HG03469 (cell line): ENCODE data around the gene NUDT3.
"Not testable (repeated sequence)": the region's sequence is repeated elsewhere in the genome, so short reads cannot be mapped to it uniquely, and the experiment has no call there.

ENCODE experiments used
- ATAC-seq: cut with Tn5 transposase; IDR thresholded peaks from one replicate; pipeline ENCODE4 v1.9.1; 2021; ENCODE audit warnings: mild to moderate bottlenecking, moderate library complexity, moderate number of reproducible peaks; ENCODE audit not compliant: unreplicated experiment

NUDT3 gene

DNA sequence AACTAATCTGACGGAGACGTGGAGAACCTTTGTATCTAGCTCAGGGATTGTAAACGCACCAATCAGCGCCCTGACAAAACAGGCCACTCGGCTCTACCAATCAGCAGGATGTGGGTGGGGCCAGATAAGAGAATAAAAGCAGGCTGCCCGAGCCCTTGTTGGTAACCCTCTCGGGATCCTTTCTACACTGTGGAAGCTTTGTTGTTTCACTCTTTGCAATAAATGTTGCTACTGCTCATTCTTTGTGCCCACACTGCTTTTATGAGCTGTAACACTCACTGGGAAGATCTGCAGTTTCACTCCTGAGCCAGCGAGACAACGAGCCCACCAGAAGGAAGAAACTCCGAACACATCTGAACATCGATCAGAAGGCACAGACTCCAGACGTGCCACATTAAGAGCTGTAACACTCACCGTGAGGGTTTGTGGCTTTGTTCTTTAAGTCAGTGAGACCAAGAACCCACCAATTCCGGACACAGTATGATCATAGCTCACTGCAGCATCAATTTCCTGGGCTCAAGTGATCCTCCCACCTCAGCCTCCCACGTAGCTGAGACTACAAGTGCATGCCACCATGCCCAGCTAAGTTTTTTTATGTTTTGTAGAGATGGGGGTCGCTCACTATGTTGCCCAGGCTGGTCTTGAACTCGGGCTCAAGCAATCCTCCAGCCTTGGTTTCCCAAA lies 122.7 kb downstream of the NUDT3 start:
- not testable (repeated sequence) for ATAC-seq

DNA sequence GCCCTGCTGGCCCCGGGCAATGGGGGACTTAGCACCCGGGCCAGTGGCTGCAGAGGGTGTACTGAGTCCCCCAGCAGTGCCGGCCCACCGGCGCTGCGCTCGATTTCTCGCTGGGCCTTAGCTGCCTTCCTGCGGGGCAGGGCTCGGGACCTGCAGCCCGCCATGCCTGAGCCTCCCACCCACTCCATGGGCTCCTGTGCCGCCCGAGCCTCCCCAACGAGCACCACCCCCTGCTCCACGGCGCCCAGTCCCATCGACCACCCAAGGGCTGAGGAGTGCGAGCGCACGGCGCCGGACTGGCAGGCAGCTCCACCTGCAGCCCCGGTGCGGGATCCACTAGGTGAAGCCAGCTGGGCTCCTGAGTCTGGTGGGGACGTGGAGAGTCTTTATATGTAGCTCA lies 123.3 kb downstream of the NUDT3 start:
- not testable (repeated sequence) for ATAC-seq

DNA sequence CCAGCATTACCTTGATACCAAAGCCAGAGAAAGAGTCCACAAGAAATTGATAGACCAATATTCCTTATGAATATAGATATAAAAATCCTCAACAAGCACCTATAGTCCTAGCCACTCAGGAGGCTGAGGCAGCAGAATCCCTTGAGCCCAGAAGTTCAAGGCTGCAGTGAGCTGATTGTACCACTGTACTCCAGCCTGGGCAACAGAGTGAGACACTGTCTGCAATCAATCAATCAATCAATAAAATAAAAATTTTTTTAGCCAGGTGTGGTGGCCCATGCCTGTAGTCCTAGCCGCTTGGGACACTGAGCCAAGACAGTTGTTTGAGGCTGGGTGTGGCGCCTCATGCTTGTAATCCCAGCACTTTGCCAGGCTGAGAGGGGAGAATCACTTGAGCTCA lies 124.7 kb downstream of the NUDT3 start:
- no peak for ATAC-seq

DNA sequence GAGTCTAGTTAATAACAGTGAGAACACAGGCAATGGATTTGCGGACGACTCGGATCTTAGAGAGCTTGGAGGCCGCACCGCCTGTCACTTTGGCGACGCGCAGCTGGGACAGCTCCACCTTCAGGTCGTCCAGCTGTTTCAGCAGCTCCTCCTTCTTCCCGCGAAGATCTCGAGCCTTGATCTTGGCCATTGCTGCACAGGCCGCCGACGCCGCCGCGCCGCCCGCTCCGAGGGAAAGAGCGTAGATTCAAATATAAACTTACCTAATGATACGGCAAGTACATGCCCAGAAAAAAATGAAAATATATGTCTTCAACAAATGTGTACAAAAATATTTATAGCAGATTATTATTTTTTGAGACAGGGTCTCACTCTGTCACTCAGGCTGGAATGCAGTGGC lies 129.0 kb downstream of the NUDT3 start:
- ATAC-seq, result not testable (repeated sequence)

DNA sequence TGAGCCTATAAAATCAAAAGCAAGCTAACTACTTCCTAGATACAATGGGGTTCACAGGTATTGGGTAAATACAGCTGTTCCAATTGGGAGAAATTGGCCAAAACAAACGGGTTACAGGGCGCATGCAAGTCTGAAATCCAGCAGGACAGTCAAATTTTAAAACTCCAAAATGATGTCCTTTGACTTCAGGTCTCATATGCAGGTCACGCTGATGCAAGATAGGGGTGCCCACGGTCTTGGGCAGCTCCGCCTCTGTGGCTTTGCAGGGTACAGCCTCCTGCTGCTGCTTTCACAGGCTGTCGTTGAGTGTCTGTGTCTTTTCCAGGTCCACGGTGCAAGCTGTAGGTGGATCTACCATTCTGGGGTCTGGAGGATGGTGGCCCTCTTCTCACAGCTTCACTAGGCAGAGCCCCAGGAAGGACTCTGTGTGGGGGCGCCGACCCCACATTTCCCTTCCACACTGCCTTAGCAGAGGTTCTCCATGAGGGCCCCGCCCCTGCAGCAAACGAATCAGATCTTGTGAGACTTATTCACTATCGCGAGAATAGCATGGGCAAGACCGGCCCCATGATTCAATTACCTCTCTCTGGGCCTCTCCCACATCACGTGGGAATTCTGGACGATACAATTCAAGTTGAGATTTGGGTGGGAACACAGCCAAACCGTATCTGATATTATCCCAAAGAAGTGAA lies 131.7 kb downstream of the NUDT3 start:
- no peak for ATAC-seq

DNA sequence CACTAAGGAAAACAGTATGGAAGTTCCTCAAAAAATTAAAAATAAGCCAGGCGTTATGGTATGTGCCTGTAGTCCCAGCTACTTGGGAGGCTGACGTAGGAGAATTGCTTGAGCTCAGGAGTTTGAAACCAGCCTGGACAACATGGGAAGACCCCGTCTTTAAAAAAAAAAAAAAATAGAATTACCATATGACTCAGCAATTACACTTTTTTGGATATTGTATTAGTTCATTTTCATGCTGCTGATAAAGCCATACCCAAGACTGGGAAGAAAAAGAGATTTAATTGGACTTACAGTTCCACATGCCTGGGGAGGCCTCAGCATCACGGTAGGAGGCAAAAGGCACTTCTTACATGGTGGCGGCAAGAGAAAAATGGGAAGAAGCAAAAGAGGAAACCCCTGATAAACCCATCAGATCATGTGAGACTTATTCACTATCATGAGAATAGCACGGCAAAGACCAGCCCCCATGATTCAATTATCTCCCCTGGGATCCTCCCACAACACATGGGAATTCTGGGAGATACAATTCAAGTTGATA lies 132.9 kb downstream of the NUDT3 start:
- ATAC-seq, result no peak

DNA sequence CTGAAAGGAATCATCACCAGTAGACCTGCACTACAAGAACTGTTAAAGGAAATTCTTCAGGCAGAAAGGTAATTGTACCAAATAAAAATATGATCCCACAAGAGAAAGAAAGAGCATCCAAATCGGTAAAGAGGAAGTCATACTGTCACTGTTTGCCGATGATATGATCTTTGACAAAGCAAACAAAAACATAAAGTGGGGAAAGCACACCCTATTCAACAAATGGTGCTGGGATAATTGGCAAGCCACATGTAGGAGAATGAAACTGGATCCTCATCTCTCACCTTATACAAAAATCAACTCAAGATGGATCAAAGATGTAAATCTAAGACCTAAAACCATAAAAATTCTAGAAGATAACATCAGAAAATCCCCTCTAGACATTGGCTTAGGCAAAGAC lies 140.1 kb downstream of the NUDT3 start:
- not testable (repeated sequence) for ATAC-seq

DNA sequence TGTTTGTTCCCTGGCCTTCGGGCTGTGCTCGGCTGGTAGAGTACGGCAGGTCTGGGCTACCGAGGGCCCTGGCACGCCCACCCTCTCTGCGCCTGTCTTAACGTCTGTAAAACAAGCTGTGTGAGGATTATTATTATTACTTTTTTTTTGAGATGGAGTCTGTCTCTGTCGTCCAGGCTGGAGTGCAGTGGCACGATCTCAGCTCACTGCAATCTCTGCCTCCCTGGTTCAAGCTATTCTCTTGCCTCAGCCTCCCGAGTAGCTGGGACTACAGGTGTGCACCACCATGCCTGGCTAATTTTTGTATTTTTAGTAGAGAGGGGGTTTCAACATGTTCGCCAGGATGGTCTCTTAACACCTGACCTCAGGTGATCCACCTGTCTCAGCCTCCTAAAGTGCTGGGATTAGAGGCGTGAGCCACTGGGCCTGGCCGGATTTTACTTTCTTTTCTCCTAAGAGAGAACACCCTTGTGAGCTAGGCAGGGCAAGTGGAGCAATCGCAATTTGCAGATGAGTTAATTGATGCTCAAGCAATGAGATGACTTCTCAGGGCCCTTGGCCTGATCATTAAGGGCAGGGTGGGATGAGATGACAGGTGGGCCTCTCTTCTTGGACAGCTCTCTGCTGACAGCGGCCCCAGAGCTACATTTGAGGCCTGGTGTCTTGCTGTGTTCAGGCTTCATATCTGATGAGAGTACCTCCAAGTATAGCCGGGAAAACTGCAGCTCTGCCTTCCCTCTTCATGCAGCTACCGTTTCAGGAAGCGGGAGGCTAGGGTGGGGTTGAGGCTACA lies 142.8 kb downstream of the NUDT3 start:
- no peak for ATAC-seq

DNA sequence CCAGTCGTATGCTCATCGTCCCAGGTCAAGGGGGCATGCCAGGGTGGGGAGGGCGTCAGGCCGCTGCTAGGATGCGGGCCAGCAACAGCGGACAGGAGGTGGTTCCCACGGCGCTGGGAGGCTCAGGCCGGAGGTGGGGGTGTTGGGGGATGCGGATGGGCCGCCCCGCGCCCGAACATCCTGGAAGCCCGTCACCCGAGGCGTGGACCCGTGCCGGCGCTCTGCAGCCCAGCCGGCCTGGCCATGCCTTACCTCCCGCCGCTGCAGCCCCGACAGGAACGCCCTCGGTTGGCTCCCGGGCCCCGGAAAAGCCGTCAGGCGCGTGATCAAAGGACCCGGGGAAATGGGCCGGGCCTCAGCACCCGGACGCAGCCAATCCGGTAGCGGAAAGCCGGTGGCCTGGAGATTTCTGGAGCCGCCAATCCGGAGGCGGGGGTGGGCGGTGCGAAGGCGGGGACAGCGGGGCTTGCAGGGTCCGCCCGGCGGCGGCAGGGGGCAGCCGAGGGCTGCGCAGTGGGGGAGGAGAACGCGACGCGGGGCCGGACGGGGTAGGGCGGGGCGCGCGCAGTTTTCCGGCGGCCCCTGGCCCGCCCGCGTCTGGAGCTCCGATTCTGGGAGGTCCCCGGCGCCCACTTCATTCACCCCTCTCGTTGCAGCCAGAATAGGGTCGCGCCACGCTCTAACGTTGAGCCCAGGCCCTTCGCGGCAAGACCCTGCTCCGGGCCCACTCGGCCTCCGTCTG lies 143.6 kb downstream of the NUDT3 start, which contains the start of gene SMIM29:
Gene SMIM29, minus strand, starts transcription at position 280 of the 742 bp plus-strand sequence. CDS start 1,215 bp downstream, outside the sequence.
- no peak for ATAC-seq

DNA sequence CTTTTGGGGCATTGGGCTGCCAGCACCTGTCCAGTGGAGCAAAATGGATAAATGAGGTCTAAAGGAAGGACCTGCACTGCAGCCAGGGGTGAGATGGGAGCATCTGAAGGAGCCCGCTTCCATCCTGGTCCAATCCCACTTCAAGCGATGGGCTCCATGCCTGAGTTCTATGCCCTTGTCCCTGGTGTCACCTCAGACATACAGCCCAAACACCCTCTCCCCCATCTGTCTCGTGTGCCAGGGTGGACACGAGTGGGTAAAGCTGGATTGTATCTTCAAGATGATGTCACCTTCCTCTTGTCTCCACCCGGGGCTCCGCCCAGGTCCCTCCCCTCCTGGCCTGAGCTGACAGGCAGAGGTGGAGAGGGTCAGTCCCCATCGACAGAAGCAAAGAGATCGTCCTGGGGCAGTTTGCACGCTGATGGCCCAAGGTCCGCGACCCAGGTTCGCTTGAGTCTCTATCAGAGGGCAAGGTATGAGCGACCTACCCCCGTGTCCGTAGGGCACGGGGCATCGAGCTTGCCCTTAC lies 144.2 kb downstream of the NUDT3 start:
- no peak for ATAC-seq

DNA sequence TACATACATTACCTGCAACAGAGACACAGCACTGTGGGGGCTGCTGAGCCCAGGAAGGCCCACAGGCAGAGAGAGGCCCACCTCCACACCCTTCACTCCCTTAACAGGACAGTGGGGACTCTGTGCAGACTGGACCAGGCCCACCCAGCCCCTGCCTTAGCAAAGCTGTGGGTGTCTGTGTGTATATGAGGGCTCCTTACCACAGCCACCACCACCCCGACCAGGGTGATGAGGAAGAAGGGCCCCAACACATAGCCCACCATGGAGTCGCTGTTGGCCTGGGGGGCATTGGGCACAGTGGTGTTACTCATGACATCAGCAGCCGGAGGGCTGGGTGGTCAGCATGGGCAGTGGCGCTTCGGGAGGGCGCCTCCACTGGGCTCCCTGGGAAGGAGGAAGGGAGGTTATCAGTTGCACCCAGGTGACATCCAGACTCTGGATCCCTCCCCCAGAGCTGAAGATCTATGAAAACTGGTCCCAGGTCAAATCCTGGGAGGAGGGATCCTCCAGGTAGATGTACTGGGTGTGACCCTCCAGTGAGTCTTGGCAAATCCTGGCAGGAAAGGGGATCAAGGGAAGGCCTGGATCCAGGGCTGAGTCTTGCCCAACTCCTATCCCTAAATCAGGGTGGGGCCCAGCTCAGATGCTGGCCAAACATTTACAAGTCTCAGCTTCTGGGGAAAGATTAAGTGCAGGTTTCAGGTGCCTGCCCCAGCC lies 144.8 kb downstream of the NUDT3 start:
- ATAC-seq, result no peak

DNA sequence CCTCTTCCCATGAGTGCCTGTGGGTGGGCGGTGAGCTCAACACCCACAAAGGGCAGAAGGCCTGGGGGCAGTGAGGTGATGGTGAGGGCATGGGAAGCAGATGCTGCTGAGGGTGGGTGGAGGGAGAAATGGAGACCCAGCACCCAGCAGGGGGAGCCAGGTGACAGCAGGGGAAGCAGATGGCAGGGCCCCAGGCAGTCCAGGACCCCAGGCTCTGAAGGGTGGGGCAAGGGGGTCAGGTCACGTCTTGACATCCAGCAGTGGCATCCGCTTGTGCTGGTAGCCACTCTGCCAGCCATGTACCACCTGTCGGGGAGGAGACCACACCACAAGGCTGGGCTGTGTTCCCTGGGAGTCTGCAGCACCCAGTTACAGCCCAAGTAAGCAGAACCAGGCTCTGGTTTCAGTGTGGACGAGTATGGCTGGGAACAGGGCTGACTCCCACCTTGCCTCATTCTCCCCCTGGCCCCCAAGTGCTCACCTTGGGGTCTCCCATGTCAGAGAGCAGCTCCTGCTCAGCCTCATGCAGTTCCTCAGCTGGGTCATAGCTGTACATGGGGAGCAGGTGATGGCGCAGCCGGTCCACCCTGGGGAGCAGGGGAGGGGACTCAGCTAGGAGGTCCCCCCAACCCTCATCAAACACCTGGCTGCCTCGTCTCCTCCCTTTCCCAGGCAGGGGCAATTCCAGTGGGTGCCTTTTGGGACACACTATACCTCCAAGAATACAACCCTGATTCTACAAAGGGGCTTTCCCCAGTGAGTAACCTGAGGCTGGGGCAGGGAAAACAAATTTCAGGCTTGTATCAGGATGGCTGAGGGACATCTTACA lies 145.7 kb downstream of the NUDT3 start:
- ATAC-seq, result no peak

DNA sequence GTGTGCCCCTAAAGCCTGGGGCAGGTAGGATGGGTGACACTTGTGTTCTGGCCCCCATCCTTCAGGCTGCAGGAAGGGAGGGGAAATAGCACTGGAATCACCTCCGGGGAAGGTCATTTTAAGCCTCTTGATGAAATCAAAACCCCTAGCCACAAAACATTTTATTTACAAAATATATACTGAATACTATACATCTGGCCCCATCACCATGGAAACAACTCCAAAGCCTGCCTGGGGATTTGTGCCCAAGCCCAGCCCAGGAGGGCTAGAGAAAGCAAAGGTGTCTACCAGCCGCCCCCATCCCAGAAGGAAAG lies 146.3 kb downstream of the NUDT3 start:
- ATAC-seq, result no peak

DNA sequence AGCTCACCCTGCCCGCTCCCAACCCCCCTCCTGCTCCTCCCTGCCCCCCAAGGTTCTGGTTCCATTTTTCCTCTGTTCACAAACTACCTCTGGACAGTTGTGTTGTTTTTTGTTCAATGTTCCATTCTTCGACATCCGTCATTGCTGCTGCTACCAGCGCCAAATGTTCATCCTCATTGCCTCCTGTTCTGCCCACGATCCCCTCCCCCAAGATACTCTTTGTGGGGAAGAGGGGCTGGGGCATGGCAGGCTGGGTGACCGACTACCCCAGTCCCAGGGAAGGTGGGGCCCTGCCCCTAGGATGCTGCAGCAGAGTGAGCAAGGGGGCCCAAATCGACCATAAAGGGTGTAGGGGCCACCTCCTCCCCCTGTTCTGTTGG lies 146.7 kb downstream of the NUDT3 start:
- ATAC-seq, result not testable (repeated sequence)

DNA sequence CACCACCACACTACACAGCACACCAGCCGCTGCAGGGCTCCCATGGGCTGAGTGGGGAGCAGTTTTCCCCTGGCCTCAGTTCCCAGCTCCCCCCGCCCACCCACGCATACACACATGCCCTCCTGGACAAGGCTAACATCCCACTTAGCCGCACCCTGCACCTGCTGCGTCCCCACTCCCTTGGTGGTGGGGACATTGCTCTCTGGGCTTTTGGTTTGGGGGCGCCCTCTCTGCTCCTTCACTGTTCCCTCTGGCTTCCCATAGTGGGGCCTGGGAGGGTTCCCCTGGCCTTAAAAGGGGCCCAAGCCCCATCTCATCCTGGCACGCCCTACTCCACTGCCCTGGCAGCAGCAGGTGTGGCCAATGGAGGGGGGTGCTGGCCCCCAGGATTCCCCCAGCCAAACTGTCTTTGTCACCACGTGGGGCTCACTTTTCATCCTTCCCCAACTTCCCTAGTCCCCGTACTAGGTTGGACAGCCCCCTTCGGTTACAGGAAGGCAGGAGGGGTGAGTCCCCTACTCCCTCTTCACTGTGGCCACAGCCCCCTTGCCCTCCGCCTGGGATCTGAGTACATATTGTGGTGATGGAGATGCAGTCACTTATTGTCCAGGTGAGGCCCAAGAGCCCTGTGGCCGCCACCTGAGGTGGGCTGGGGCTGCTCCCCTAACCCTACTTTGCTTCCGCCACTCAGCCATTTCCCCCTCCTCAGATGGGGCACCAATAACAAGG lies 147.3 kb downstream of the NUDT3 start:
- not testable (repeated sequence) for ATAC-seq

DNA sequence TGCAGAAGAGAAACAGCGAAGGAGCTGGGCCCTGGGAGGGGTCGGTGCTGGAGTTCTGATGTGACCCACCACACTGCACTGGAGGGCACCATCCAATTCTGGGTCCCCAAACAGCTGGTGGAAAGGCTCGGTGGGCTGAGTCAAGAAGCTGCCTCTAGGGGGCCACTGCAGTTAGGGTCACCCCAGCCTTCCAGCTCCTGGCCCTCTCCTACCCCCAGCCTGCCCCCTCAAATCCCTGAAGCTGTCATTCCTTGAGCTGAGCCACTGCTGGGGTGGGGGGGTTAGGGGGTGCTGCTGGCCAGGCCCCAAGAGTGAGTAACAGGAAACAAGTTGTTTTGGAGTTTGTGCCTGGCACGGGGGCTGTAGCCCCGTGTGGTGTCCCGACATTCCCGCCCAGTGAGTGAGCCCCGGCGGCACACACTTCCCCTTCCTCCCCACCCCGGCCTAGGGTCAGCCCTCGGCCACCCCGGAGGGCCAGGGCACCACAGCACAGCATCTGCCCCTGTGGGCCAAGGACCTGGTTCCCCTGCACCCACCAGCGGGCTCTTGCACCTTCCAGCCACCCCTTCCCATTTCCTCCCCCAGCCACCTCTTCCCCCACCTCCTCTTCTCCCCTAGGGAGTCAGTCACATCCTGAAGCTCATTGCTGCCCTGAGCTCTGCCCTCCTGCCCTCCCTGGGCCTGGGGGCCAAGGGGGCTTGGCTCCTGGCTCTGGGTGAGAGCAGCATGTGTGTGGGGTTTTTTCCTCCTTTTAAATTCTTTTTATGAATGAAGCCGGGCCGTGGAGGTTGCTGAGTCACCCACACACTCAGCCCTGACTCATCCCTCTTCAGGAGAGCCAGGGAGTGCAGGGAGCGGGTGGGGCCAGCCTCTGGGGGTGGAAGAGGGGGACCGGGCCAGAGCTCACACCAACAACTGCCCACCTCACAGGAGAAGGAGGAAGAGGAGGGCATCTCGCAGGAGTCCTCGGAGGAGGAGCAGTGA lies 148.3 kb downstream of the NUDT3 start:
- ATAC-seq, result no peak

DNA sequence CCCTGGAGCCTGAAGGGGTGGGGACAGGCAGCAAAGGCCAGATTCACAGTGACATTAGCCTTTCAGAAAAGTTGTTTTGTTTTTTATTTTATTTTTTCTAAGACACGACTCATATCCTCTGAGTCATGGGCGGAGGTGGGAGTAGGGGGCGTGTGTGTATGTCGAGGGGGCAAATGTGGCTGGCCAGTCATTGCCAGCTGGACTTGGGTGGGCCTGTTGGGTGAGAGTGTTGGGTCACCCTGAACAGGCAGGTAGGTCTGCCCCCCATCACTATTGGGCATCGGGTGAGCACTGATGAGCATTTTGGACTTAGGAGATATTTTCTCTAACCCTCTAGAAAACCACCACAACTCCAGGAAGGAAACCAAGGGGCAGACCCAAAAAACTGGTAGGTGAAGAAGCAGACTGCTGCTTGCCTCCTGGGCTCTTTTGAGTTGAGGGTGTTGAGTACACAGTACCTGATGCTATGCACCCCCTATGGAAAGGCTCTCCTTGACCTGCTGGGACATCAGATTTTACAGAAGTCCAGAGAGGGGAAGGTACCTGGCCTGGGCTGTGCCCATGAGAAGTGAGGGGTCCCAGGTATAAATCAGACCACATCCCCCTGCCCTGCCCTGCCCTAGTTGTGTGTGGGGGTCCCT lies 149.2 kb downstream of the NUDT3 start:
- ATAC-seq, result no peak
